T-helper 9 cell (primary cell): ENCODE results near the gene ATP10D.
"Not testable (repeated sequence)": the region's sequence is repeated elsewhere in the genome, so short reads cannot be mapped to it uniquely, and the experiment has no call there.

Experiments
- DNase-seq: peaks from one replicate; pipeline ENCODE4 v3.0.0-alpha.2; 2020

Gene ATP10D

GRCh38 chr4:47488706-47489105 lies 3.6 kb downstream of the ATP10D start:
- DNase-seq = no peak

- no peak for DNase-seq
Measured at GRCh38 chr4:47490550-47490949, 5.5 kb downstream of the ATP10D start.

- no peak for DNase-seq
Measured at GRCh38 chr4:47493238-47494123, 8.4 kb downstream of the ATP10D start.

- DNase-seq = no peak
Measured at GRCh38 chr4:47494124-47494430, 9.0 kb downstream of the ATP10D start.

- DNase-seq = no peak
Measured at GRCh38 chr4:47498899-47499298, 13.8 kb downstream of the ATP10D start.

- DNase-seq = no peak
Measured at GRCh38 chr4:47499700-47500099, 14.6 kb downstream of the ATP10D start.

GRCh38 chr4:47500776-47501175 lies 15.7 kb downstream of the ATP10D start:
- DNase-seq = no peak

GRCh38 chr4:47505147-47505546 lies 20.1 kb downstream of the ATP10D start:
- DNase-seq = no peak

GRCh38 chr4:47505666-47506065 lies 20.6 kb downstream of the ATP10D start:
- DNase-seq = no peak

GRCh38 chr4:47510506-47511143 lies 25.6 kb downstream of the ATP10D start:
- DNase-seq = no peak

- no peak for DNase-seq
Measured at GRCh38 chr4:47513461-47513860, 28.4 kb downstream of the ATP10D start.

GRCh38 chr4:47519239-47519883 lies 34.3 kb downstream of the ATP10D start:
- DNase-seq = no peak

GRCh38 chr4:47525154-47525819 lies 40.2 kb downstream of the ATP10D start:
- DNase-seq = no peak

- no peak for DNase-seq
Measured at GRCh38 chr4:47526281-47526680, 41.2 kb downstream of the ATP10D start.

GRCh38 chr4:47528646-47529045 lies 43.6 kb downstream of the ATP10D start:
- not testable (repeated sequence) for DNase-seq

GRCh38 chr4:47530801-47531200 lies 45.7 kb downstream of the ATP10D start:
- no peak for DNase-seq

GRCh38 chr4:47531241-47531953 lies 46.3 kb downstream of the ATP10D start:
- peak; percentile 20 for DNase-seq

GRCh38 chr4:47531954-47532321 lies 46.9 kb downstream of the ATP10D start:
- no peak for DNase-seq

- DNase-seq = no peak
Measured at GRCh38 chr4:47532658-47533057, 47.6 kb downstream of the ATP10D start.

GRCh38 chr4:47533689-47534347 lies 48.7 kb downstream of the ATP10D start:
- DNase-seq = no peak

GRCh38 chr4:47534772-47535171 lies 49.7 kb downstream of the ATP10D start:
- DNase-seq = no peak

- DNase-seq = no peak
Measured at GRCh38 chr4:47535567-47536147, 50.6 kb downstream of the ATP10D start.
